Activated CD8-positive, alpha-beta T cell treated with anti-CD3 and anti-CD28 coated beads, Interleukin-2, amount 10 ng/mL, durations not matched to agents 7 days and 5 days (primary cell): ENCODE measurements around the gene QSOX2. TPM values are rescaled to one million over a fixed set of nuclear protein-coding genes. Genes with fewer than 3 reads are reported as not detected.

ENCODE experiments used
- ATAC-seq: fragments of 150-1000 bp; cut with Tn5 transposase; one replicate; pipeline ENCODE4 v1.10.0; 2021; ENCODE audit warnings: moderate library complexity
- CTCF ChIA-PET: fragments of 350-600 bp; sonication (Branson Sonifier 250); formaldehyde crosslinking; loops from one replicate; lab custom pipeline; 2021; ENCODE audit warnings: antibody characterized with exemption; lab: Charles Lee
- POLR2A ChIA-PET: fragments of 350-600 bp; sonication (Branson Sonifier 250); formaldehyde crosslinking; loops from one replicate; lab custom pipeline; 2021; ENCODE audit warnings: antibody characterized with exemption; lab: Charles Lee
- DNase-seq: peaks from one replicate; pipeline ENCODE4 v3.0.0-alpha.2; 2020
- H3K27ac Mint-ChIP-seq: one replicate; pipeline ENCODE4 v1.8.0; 2021; ENCODE audit warnings: mild to moderate bottlenecking, mixed read lengths
- H3K27me3 Mint-ChIP-seq: one replicate; pipeline ENCODE4 v1.8.0; 2021; ENCODE audit warnings: low read depth, mixed read lengths
- H3K36me3 Mint-ChIP-seq: one replicate; pipeline ENCODE4 v1.8.0; 2021; ENCODE audit warnings: low read depth, mixed read lengths
- H3K4me1 Mint-ChIP-seq: one replicate; pipeline ENCODE4 v1.8.0; 2021; ENCODE audit warnings: low read depth, mixed read lengths
- H3K4me3 Mint-ChIP-seq: one replicate; pipeline ENCODE4 v1.8.0; 2021; ENCODE audit warnings: mild to moderate bottlenecking, mixed read lengths
- H3K9me3 Mint-ChIP-seq: one replicate; pipeline ENCODE4 v1.8.0; 2022; ENCODE audit warnings: mixed read lengths; ENCODE audit not compliant: insufficient read depth
- total RNA-seq, 2 experiments: library from RNA; stranded (reverse); gene quantifications; one replicate each; pipeline ENCODE4 v1.2.3, GENCODE V29; 2021

The QSOX2 gene
- total RNA-seq, 2 experiments from 2014 or later: 11.4 to 12.6 TPM

- DNase-seq (no peak), ATAC-seq (no peak)
- no peak overlapping the region for H3K4me3 Mint-ChIP-seq
- CTCF ChIA-PET: no interaction called here
- peaks cover 12% of the 10 kb centered on the region for H3K27me3 Mint-ChIP-seq
- no peak overlapping the region for H3K27ac Mint-ChIP-seq
- POLR2A ChIA-PET: no interaction called here
- peaks cover 5% of the 10 kb centered on the region for H3K36me3 Mint-ChIP-seq
- H3K4me1 Mint-ChIP-seq: no peaks in the 10 kb centered on the region
- no peaks in the 10 kb centered on the region for H3K9me3 Mint-ChIP-seq
Measured at GRCh38 chr9:136207616-136208015, 38.0 kb downstream of the QSOX2 start.

- no peak for ATAC-seq
- ChIA-PET CTCF (interaction anchor here (1.0 kb wide), 1 partner anchor 18 kb away, joined by 3 read pairs; no protein-coding TSS in a partner anchor), POLR2A (no interaction called here)
- Mint-ChIP-seq H3K9me3 (no peaks in the 10 kb centered on the region), H3K27me3 (peaks cover 12% of the 10 kb centered on the region), H3K4me3 (no peak overlapping the region), H3K27ac (no peak overlapping the region), H3K4me1 (no peaks in the 10 kb centered on the region), H3K36me3 (peaks cover 4% of the 10 kb centered on the region)
- DNase-seq: no peak
Measured at GRCh38 chr9:136206602-136207275, 38.9 kb downstream of the QSOX2 start.

GRCh38 chr9:136205707-136205992 lies 40.0 kb downstream of the QSOX2 start:
- H3K4me3 Mint-ChIP-seq: no peak overlapping the region
- POLR2A ChIA-PET: no interaction called here
- peaks cover 18% of the 10 kb centered on the region for H3K27me3 Mint-ChIP-seq
- CTCF ChIA-PET: interaction anchor here (1.0 kb wide), 1 partner anchor 19 kb away, joined by 3 read pairs; no protein-coding TSS in a partner anchor
- DNase-seq: no peak
- ATAC-seq: no peak
- peaks cover 4% of the 10 kb centered on the region for H3K36me3 Mint-ChIP-seq
- no peaks in the 10 kb centered on the region for H3K9me3 Mint-ChIP-seq
- H3K27ac Mint-ChIP-seq: no peak overlapping the region
- H3K4me1 Mint-ChIP-seq: no peaks in the 10 kb centered on the region

GRCh38 chr9:136204838-136205706 lies 40.5 kb downstream of the QSOX2 start, which contains the start of gene LHX3:
Gene LHX3 (minus strand): TSS chr9:136205128. CDS start chr9:136205012, 116 bp downstream.
- POLR2A ChIA-PET: no interaction called here
- peak; percentile 49 for DNase-seq
- CTCF ChIA-PET: no interaction called here
- Mint-ChIP-seq H3K4me3 (no peak within 1 kb of the TSS), H3K27me3 (peaks cover 24% of the 10 kb centered on the region), H3K9me3 (no peaks in the 10 kb centered on the region), H3K4me1 (no peaks in the 10 kb centered on the region), H3K36me3 (peaks cover 4% of the 10 kb centered on the region), H3K27ac (no peak within 1 kb of the TSS)
- peak; percentile 57 for ATAC-seq

- Mint-ChIP-seq H3K27me3 (peaks cover 24% of the 10 kb centered on the region), H3K4me3 (no peak overlapping the region), H3K9me3 (no peaks in the 10 kb centered on the region), H3K27ac (no peak overlapping the region), H3K4me1 (no peaks in the 10 kb centered on the region), H3K36me3 (peaks cover 4% of the 10 kb centered on the region)
- ATAC-seq (no peak), DNase-seq (no peak)
- CTCF ChIA-PET: no interaction called here
- POLR2A ChIA-PET: no interaction called here
Measured at GRCh38 chr9:136204145-136204805, 41.3 kb downstream of the QSOX2 start.

- no peaks in the 10 kb centered on the region for H3K4me1 Mint-ChIP-seq
- no peaks in the 10 kb centered on the region for H3K9me3 Mint-ChIP-seq
- peaks cover 24% of the 10 kb centered on the region for H3K27me3 Mint-ChIP-seq
- no peak overlapping the region for H3K27ac Mint-ChIP-seq
- H3K4me3 Mint-ChIP-seq: no peak overlapping the region
- ATAC-seq: no peak
- DNase-seq: no peak
- POLR2A ChIA-PET: no interaction called here
- CTCF ChIA-PET: no interaction called here
- H3K36me3 Mint-ChIP-seq: peaks cover 4% of the 10 kb centered on the region
Measured at GRCh38 chr9:136203408-136204144, 42.0 kb downstream of the QSOX2 start.

- Mint-ChIP-seq H3K27me3 (peaks cover 32% of the 10 kb centered on the region), H3K4me3 (no peak overlapping the region), H3K27ac (no peak overlapping the region), H3K9me3 (no peaks in the 10 kb centered on the region), H3K36me3 (peaks cover 2% of the 10 kb centered on the region), H3K4me1 (no peaks in the 10 kb centered on the region)
- ChIA-PET POLR2A (interaction anchor here (0.6 kb wide), 1 partner anchor 1500 kb away, joined by 3 read pairs; no protein-coding TSS in a partner anchor), CTCF (no interaction called here)
- no peak for DNase-seq
- no peak for ATAC-seq
Measured at GRCh38 chr9:136202454-136203407, 42.9 kb downstream of the QSOX2 start.

GRCh38 chr9:136201609-136202453 lies 43.8 kb downstream of the QSOX2 start:
- no peak overlapping the region for H3K4me3 Mint-ChIP-seq
- peaks cover 2% of the 10 kb centered on the region for H3K36me3 Mint-ChIP-seq
- no peak overlapping the region for H3K27ac Mint-ChIP-seq
- H3K9me3 Mint-ChIP-seq: no peaks in the 10 kb centered on the region
- POLR2A ChIA-PET: interaction anchor here (0.6 kb wide), 1 partner anchor 1501 kb away, joined by 3 read pairs; no protein-coding TSS in a partner anchor
- peaks cover under 1% of the 10 kb centered on the region for H3K4me1 Mint-ChIP-seq
- no peak for ATAC-seq
- peak; percentile 28 for DNase-seq
- CTCF ChIA-PET: no interaction called here
- peaks cover 37% of the 10 kb centered on the region for H3K27me3 Mint-ChIP-seq

- Mint-ChIP-seq H3K27ac (no peak overlapping the region), H3K27me3 (peaks cover 44% of the 10 kb centered on the region), H3K4me1 (peaks cover 2% of the 10 kb centered on the region), H3K9me3 (no peaks in the 10 kb centered on the region), H3K4me3 (no peak overlapping the region), H3K36me3 (peaks cover 2% of the 10 kb centered on the region)
- POLR2A ChIA-PET: no interaction called here
- ATAC-seq (no peak), DNase-seq (no peak)
- CTCF ChIA-PET: no interaction called here
Measured at GRCh38 chr9:136201174-136201573, 44.4 kb downstream of the QSOX2 start.

GRCh38 chr9:136200424-136200823 lies 45.2 kb downstream of the QSOX2 start:
- CTCF ChIA-PET: no interaction called here

More at GRCh38 chr9:136200424-136200823, 45.2 kb downstream of the QSOX2 start:
- H3K4me1 Mint-ChIP-seq: peaks cover 2% of the 10 kb centered on the region
- POLR2A ChIA-PET: no interaction called here
- peaks cover 49% of the 10 kb centered on the region for H3K27me3 Mint-ChIP-seq
- DNase-seq (no peak), ATAC-seq (no peak)
- no peaks in the 10 kb centered on the region for H3K36me3 Mint-ChIP-seq
- H3K27ac Mint-ChIP-seq: no peak overlapping the region
- no peak overlapping the region for H3K4me3 Mint-ChIP-seq
- H3K9me3 Mint-ChIP-seq: no peaks in the 10 kb centered on the region
